ENCODE data around the gene ZNF606.

ZNF606 gene

DNA sequence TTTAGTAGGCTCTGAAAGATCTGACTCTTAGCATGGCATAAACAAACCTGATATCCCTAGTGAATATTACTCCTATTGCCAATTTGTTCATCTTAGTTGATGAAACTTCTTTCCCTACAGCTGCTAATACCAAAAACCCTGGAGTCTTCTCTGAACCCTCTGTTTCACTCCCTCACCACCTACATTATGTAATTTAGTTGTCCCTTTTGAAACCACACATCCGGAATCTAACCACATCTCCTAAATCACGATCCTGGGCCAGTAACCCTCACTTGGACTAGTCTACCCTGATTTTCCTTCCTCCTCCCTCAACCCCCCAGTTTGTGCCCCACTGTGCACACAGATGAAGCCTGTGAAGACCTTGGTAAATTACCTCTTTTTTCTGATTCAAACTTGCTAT, 56.3 kb downstream of the ZNF606 start:
- H2AFZ ChIP-seq (ENCODE audit: low read depth): no peak overlapping the region
- H3K36me3 ChIP-seq (ENCODE audit: insufficient read depth): no peaks in the 10 kb centered on the region
- H3K4me2 ChIP-seq: no peak overlapping the region
- H3K9ac ChIP-seq: no peak overlapping the region
- no peaks in the 10 kb centered on the region for H4K20me1 ChIP-seq (ENCODE audit: insufficient read depth)
- no peaks in the 10 kb centered on the region for H3K27me3 ChIP-seq (ENCODE audit: insufficient read depth, low read depth)
- H3K79me2 ChIP-seq (ENCODE audit: insufficient read depth, low read depth): no peaks in the 10 kb centered on the region
- H3K4me3 ChIP-seq (IDR thresholded peaks at IDR 0.05; ENCODE audit: insufficient read depth, low read depth, low read length): no peak overlapping the region
- TF ChIP-seq, protein P1, sequence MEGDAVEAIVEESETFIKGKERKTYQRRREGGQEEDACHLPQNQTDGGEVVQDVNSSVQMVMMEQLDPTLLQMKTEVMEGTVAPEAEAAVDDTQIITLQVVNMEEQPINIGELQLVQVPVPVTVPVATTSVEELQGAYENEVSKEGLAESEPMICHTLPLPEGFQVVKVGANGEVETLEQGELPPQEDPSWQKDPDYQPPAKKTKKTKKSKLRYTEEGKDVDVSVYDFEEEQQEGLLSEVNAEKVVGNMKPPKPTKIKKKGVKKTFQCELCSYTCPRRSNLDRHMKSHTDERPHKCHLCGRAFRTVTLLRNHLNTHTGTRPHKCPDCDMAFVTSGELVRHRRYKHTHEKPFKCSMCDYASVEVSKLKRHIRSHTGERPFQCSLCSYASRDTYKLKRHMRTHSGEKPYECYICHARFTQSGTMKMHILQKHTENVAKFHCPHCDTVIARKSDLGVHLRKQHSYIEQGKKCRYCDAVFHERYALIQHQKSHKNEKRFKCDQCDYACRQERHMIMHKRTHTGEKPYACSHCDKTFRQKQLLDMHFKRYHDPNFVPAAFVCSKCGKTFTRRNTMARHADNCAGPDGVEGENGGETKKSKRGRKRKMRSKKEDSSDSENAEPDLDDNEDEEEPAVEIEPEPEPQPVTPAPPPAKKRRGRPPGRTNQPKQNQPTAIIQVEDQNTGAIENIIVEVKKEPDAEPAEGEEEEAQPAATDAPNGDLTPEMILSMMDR (conservative IDR thresholded peaks at IDR 0.05; ENCODE audit: low read depth, low read length): no peak
- H3K4me1 ChIP-seq (ENCODE audit: low read depth, poor library complexity, severe bottlenecking): no peaks in the 10 kb centered on the region
- H3K27ac ChIP-seq: no peak overlapping the region

DNA sequence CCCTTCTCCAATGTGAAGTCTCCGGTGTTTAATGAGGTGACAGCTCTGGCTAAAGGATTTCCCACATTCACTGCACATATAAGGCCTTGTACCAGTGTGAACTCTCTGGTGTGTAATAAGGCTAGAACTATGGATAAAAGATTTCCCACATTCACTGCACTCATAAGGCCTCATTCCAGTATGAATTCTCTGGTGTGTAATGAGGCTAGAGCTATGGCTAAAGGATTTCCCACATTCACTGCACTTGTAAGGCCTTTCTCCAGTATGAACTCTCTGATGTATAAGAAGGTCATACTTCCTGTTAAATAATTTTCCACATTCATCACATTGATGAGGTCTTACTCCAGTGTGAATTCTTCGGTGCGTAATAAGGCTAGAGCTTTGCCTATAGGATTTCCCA, 61.0 kb downstream of the ZNF606 start:
- TF ChIP-seq, protein P1 (conservative IDR thresholded peaks at IDR 0.05; ENCODE audit: low read depth, low read length): no peak
- Histone ChIP-seq H3K79me2 (ENCODE audit: insufficient read depth, low read depth) (no peaks in the 10 kb centered on the region), H3K27me3 (ENCODE audit: insufficient read depth, low read depth) (no peaks in the 10 kb centered on the region), H3K4me2 (no peak overlapping the region), H3K4me1 (ENCODE audit: low read depth, poor library complexity, severe bottlenecking) (no peaks in the 10 kb centered on the region), H3K4me3 (IDR thresholded peaks at IDR 0.05; ENCODE audit: insufficient read depth, low read depth, low read length) (no peak overlapping the region), H3K27ac (no peak overlapping the region), H2AFZ (ENCODE audit: low read depth) (no peak overlapping the region), H3K36me3 (ENCODE audit: insufficient read depth) (no peaks in the 10 kb centered on the region), H4K20me1 (ENCODE audit: insufficient read depth) (no peaks in the 10 kb centered on the region), H3K9ac (no peak overlapping the region)

DNA sequence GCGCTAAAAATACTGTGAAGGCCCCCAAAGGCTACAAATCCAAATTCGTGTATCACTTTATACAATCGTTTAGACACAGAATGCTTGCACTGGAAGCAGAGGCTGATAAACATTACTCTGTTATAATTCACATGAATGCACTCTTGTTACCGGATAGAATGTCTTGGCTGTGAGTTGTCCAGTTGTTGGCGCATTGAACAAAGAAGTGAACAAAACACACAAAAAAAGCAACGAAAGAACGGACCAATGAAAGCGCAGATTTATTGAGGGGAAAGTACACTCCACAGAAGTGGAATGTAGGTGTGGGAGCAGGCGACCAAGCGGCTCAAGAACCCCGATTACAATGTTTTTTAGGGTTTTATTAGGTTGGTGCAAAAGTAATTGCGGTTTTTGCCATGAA, 66.9 kb downstream of the ZNF606 start:
- Histone ChIP-seq H4K20me1 (ENCODE audit: insufficient read depth) (no peaks in the 10 kb centered on the region), H3K4me3 (IDR thresholded peaks at IDR 0.05; ENCODE audit: insufficient read depth, low read depth, low read length) (no peak overlapping the region), H3K27ac (no peak overlapping the region), H3K27me3 (ENCODE audit: insufficient read depth, low read depth) (peaks cover 5% of the 10 kb centered on the region; the same call in 1 of the 2 replicates), H3K79me2 (ENCODE audit: insufficient read depth, low read depth) (no peaks in the 10 kb centered on the region), H3K9ac (no peak overlapping the region), H2AFZ (ENCODE audit: low read depth) (no peak overlapping the region), H3K4me1 (ENCODE audit: low read depth, poor library complexity, severe bottlenecking) (no peaks in the 10 kb centered on the region), H3K36me3 (ENCODE audit: insufficient read depth) (no peaks in the 10 kb centered on the region), H3K4me2 (no peak overlapping the region)
- TF ChIP-seq, protein P1 (conservative IDR thresholded peaks at IDR 0.05; ENCODE audit: low read depth, low read length): no peak

DNA sequence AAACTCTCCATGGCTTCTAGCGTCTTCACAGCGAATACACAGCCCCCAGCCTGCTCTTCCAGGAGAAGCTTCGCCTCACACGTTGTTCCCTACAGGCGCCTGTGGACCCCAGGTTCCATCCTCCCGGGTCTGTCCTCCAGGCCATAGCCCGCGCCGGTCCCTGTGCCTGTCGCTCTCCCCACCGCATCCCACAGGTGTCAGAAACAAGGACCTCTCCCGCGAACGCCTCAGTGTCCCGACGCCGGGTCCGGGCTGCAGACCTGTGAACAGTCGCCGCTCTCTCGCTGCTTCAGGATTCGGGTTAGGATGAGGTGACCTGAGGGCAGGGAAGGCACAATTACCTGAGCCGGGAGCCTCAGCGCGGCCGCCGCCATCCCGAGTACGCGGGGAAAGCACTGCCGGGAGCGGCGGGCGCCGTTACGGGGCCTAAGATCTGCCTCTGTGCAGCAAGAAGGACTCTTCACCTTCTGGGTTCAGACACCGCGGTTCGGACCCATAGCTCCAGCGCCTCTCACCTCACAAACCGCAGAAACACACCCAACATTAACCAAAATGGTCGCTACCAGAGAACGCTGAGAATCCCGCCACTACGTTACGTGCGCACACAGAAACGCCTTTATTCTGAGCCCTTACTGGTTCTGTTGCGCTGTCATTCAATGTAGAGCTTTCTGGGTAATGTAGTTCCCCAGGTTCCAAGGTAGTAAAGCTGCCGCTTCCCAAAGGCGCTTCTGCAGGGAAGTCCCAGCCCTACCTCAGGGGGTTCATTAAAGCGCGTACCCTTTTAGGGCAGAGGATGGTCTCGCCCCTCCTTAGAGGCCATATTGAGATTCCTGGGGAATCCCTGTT, 67.6 kb downstream of the ZNF606 start, which contains the start of gene ZNF418:
TSS of gene ZNF418 (minus strand) at position 583 of the 846 bp plus-strand sequence. CDS start 1,580 bp downstream, outside the sequence.
- no peak within 1 kb of the TSS for H2AFZ ChIP-seq (ENCODE audit: low read depth)
- H4K20me1 ChIP-seq (ENCODE audit: insufficient read depth): no peaks in the 10 kb centered on the region
- no peak within 1 kb of the TSS for H3K4me2 ChIP-seq
- H3K36me3 ChIP-seq (ENCODE audit: insufficient read depth): no peaks in the 10 kb centered on the region
- TF ChIP-seq, protein P1 (conservative IDR thresholded peaks at IDR 0.05; ENCODE audit: low read depth, low read length): no peak
- H3K27me3 ChIP-seq (ENCODE audit: insufficient read depth, low read depth): peaks cover 5% of the 10 kb centered on the region; the same call in 1 of the 2 replicates
- no peak within 1 kb of the TSS for H3K9ac ChIP-seq
- H3K4me1 ChIP-seq (ENCODE audit: low read depth, poor library complexity, severe bottlenecking): no peaks in the 10 kb centered on the region
- no peak within 1 kb of the TSS for H3K4me3 ChIP-seq (IDR thresholded peaks at IDR 0.05; ENCODE audit: insufficient read depth, low read depth, low read length)
- no peak within 1 kb of the TSS for H3K27ac ChIP-seq
- H3K79me2 ChIP-seq (ENCODE audit: insufficient read depth, low read depth): no peaks in the 10 kb centered on the region

All from KMS-11 (cell line).